ENCODE results near the gene SPON2.
"Not testable (repeated sequence)": the region's sequence is repeated elsewhere in the genome, so short reads cannot be mapped to it uniquely, and the experiment has no call there.

Gene SPON2

DNA sequence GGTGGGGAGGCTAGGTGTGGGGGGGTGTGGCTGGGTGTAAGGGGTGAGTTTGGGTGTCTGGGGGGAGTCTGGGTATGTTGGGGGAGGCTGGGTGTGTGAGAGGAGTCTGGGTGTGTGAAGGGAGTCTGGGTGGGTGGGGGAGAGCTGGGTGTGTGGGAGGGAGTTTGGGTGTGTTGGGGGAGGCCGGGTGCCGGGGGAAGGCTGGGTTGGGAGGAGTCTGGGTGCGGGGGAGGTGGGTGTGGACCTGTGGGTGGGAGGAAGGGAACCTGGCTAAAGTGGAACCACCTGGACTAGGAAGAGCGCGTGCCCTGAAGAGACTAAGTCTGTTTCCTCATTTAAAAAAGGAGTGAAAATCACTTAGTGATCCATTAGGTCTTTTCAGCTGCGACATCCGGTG, 18.3 kb downstream of the SPON2 start:
- no peak for FAIRE-seq
- no peak for DNase-seq (ENCODE audit: insufficient read length)
- no peak for TF ChIP-seq POLR2A (IDR thresholded peaks at IDR 0.05; ENCODE audit: low read depth, low read length)
- TF ChIP-seq POLR2AphosphoS5 (IDR thresholded peaks at IDR 0.05; ENCODE audit: low read depth, low read length): no peak

DNA sequence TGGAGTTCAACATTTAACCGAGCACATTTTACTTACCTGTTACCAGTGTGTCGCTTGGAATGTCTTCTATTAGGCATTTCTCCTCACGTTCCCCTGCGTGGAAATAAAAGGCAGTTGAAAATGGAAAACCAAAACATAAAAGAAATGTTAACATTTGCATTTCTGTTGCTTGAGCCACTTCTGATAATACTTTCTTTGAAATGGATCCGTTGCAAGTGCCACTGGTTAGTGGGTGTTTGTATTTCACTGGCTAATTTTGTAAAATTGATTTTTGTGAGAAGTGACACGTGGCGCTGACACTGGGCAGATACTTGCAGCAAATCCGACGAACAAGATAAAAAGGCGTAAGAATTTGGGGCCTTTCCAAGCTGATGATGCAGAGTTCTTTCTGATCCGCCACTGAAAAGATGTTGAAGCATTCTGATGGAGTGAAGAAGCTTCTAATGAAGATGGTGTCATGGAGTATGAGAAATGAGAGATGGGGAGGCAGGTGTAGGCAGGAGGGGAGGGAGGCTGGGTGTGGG, 18.8 kb downstream of the SPON2 start:
- FAIRE-seq: no peak
- TF ChIP-seq POLR2A (IDR thresholded peaks at IDR 0.05; ENCODE audit: low read depth, low read length) (no peak), POLR2AphosphoS5 (IDR thresholded peaks at IDR 0.05; ENCODE audit: low read depth, low read length) (no peak), TAF1 (IDR thresholded peaks at IDR 0.05; ENCODE audit: borderline replicate concordance, low read depth, low read length) (no peak)
- no peak for DNase-seq (ENCODE audit: insufficient read length)

DNA sequence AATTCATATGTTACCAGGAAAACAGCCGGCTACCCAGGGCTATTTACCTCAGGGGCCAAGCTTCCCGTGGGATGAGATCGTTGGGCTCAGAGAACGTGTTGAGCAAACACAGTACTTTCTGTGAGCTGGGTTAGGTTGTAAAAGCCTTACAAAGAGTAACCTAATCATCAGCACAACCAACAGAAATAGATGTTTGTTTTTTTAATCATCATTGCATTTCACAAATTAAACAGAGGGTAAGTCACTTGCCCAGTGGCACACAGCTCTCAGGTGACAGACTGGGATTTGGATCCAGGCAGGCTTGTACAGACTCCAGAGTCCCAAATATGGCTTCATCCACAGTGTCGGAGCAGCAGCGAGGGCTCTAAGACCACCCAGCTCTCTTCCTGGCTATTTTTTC, 20.1 kb downstream of the SPON2 start:
- TF ChIP-seq POLR2A (IDR thresholded peaks at IDR 0.05; ENCODE audit: low read depth, low read length) (no peak), TAF1 (IDR thresholded peaks at IDR 0.05; ENCODE audit: borderline replicate concordance, low read depth, low read length) (no peak), POLR2AphosphoS5 (IDR thresholded peaks at IDR 0.05; ENCODE audit: low read depth, low read length) (no peak)
- DNase-seq (ENCODE audit: insufficient read length) (no peak), FAIRE-seq (no peak)

DNA sequence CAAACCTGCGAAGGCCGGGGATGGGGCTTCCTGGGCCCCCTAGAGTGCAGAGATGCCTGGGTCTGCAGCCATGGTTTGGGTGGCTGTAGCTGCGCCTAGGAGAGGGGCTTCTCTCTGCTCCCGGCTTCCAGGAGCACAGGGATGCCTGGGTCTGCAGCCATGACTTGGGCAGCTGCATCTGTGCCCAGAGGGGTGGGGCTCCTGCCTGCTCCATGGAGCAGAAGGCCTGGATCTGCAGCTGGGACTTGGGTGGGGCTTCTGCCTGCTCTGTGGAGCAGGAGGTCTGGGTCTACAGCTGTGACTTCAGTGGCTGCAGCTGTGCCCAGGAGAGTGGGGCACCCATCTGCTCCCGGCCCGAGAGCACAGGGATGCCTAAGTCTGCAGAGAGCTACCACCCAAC, 20.8 kb downstream of the SPON2 start:
- FAIRE-seq (no peak), DNase-seq (ENCODE audit: insufficient read length) (no peak)
- TF ChIP-seq TAF1 (IDR thresholded peaks at IDR 0.05; ENCODE audit: borderline replicate concordance, low read depth, low read length) (no peak), POLR2A (IDR thresholded peaks at IDR 0.05; ENCODE audit: low read depth, low read length) (no peak), POLR2AphosphoS5 (IDR thresholded peaks at IDR 0.05; ENCODE audit: low read depth, low read length) (no peak)

DNA sequence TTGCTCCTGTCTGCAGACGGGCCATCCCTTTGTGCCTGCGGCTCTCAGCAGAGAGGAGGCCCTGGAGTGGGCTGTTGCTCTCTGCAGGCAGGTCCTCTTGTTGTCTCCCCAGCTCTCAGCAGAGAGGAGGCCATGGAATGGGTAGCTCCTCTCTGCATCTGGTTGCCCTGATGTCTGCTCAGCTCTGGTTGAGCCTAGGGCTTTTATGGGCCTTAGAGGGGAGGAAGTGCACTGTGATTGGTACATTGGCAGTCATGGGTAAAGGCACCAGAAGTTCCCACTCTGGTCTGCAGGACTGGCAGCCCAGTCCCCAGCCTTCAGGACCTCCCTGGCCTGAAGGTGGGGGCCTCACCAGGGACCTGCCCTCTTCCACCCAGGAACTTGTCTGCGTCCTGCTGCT, 21.5 kb downstream of the SPON2 start:
- DNase-seq (ENCODE audit: insufficient read length) (no peak), FAIRE-seq (no peak)
- no peak for TF ChIP-seq POLR2A (IDR thresholded peaks at IDR 0.05; ENCODE audit: low read depth, low read length)
- TF ChIP-seq POLR2AphosphoS5 (IDR thresholded peaks at IDR 0.05; ENCODE audit: low read depth, low read length): no peak
- no peak for TF ChIP-seq TAF1 (IDR thresholded peaks at IDR 0.05; ENCODE audit: borderline replicate concordance, low read depth, low read length)

DNA sequence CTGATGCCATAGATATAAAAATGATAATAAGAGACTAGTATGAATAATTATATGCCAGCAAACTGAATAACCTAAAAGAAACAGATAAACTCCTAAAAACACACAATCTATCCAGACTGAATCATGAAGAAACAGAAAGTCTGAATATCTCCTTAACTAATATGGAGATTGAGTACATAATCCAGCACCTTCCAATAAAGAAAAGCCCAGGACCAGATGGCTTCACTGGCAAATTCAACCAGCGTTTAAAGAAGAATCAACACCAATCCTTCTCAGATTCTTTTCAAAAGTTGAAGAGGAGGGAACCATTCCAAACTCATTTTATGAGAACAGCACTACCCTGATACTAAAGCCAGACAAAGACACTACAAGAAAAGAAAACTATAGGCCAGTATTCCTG, 32.5 kb downstream of the SPON2 start:
- TF ChIP-seq TAF1 (IDR thresholded peaks at IDR 0.05; ENCODE audit: borderline replicate concordance, low read depth, low read length) (no peak), POLR2AphosphoS5 (IDR thresholded peaks at IDR 0.05; ENCODE audit: low read depth, low read length) (no peak), POLR2A (IDR thresholded peaks at IDR 0.05; ENCODE audit: low read depth, low read length) (no peak)
- no peak for FAIRE-seq
- no peak for DNase-seq (ENCODE audit: insufficient read length)

DNA sequence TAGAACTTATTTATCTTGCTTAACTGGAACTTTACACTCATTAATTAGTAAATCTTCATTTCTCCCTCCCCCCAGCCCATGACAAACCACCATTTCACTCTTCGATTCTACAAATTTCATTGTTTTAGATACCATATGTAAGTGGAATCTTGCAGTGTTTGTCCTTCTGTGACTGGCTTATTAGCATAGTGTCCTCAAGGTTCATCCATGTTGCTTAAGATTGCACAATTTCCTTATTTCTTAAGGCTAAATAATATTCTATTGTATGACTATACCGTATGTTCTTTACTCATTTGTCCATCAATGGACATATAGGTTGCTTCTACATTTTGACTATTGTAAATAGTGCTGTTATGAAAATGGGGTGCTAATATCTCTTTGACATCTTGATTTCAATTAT, 34.5 kb downstream of the SPON2 start:
- DNase-seq (ENCODE audit: insufficient read length) (no peak), FAIRE-seq (no peak)
- TF ChIP-seq POLR2AphosphoS5 (IDR thresholded peaks at IDR 0.05; ENCODE audit: low read depth, low read length): no peak
- no peak for TF ChIP-seq TAF1 (IDR thresholded peaks at IDR 0.05; ENCODE audit: borderline replicate concordance, low read depth, low read length)
- no peak for TF ChIP-seq POLR2A (IDR thresholded peaks at IDR 0.05; ENCODE audit: low read depth, low read length)

DNA sequence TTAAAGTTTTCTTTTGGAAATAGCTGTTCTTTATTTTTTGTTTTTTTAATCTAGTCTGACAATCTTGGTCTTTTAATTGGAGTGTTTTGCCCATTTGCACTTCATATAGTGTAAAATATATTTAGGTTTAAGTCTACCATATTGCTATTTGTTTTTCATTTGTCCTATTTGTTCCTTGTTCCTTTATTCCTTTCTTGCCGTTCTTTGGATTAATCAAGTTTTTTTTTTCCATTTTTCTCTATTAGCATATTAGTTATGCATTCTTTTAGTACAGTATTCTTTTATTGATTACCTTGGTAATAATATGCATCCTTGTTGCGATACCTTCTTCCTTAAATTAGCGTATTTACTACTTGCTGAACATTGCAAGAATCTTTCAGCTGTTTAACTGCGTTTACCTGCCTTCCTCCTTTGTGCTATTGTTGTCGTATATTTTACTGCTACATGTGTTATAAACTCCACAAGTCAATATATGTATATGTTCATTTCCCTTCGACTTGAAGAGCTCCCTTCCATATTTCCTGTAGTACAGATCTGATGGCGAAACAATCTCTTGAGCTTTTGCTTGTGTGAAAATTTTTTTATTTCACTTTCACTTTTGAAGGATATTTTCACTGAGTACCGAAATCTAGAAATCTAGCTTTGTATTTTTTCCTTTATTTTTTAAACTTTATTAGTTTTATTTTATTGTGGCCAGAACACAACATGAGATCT, 35.2 kb downstream of the SPON2 start:
- FAIRE-seq: no peak
- no peak for DNase-seq (ENCODE audit: insufficient read length)
- TF ChIP-seq POLR2A (IDR thresholded peaks at IDR 0.05; ENCODE audit: low read depth, low read length): no peak
- TF ChIP-seq POLR2AphosphoS5 (IDR thresholded peaks at IDR 0.05; ENCODE audit: low read depth, low read length): no peak
- TF ChIP-seq TAF1 (IDR thresholded peaks at IDR 0.05; ENCODE audit: borderline replicate concordance, low read depth, low read length): no peak

DNA sequence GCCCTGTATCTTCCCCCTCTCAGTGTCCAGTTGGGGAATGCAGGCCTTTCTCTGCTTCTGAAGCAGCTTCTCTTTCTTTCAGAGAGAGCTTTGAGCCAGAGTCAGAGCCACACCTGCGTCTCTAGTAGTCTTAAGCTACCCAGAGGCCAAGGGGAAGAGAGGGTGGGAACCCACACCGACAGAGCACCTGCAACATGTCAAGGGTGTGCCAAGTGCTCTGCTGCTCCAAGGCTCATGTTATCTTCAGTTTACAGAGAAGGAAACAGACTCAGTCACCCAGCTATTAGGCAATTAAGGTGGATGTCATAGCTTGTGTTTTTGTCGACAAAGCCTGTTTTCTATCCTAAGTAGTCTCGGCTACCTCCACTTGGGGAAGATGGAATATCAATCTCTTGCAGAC, 36.3 kb downstream of the SPON2 start:
- DNase-seq (ENCODE audit: insufficient read length) (no peak), FAIRE-seq (no peak)
- TF ChIP-seq POLR2AphosphoS5 (IDR thresholded peaks at IDR 0.05; ENCODE audit: low read depth, low read length) (no peak), POLR2A (IDR thresholded peaks at IDR 0.05; ENCODE audit: low read depth, low read length) (no peak), TAF1 (IDR thresholded peaks at IDR 0.05; ENCODE audit: borderline replicate concordance, low read depth, low read length) (no peak)

DNA sequence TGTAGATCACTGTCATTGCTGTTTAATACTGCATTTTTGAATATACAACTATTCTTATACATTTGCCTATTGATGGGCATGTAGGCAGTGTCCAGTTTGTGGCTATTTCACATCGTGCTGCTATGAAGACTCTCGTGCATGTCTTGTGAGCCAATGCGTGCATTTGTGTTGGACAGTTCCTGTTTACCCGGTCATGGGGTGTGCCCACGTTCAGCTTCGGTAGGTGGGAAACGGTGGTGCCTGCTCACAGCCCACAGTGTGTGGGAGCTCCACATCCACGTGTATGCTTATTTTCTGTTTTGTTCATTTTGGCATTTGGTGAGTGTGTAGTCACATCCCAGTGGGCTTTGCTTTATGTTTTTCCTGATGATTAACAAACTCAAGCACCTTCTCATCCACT, 39.4 kb downstream of the SPON2 start:
- FAIRE-seq (no peak), DNase-seq (ENCODE audit: insufficient read length) (no peak)
- TF ChIP-seq POLR2A (IDR thresholded peaks at IDR 0.05; ENCODE audit: low read depth, low read length) (no peak), POLR2AphosphoS5 (IDR thresholded peaks at IDR 0.05; ENCODE audit: low read depth, low read length) (no peak), TAF1 (IDR thresholded peaks at IDR 0.05; ENCODE audit: borderline replicate concordance, low read depth, low read length) (no peak)

DNA sequence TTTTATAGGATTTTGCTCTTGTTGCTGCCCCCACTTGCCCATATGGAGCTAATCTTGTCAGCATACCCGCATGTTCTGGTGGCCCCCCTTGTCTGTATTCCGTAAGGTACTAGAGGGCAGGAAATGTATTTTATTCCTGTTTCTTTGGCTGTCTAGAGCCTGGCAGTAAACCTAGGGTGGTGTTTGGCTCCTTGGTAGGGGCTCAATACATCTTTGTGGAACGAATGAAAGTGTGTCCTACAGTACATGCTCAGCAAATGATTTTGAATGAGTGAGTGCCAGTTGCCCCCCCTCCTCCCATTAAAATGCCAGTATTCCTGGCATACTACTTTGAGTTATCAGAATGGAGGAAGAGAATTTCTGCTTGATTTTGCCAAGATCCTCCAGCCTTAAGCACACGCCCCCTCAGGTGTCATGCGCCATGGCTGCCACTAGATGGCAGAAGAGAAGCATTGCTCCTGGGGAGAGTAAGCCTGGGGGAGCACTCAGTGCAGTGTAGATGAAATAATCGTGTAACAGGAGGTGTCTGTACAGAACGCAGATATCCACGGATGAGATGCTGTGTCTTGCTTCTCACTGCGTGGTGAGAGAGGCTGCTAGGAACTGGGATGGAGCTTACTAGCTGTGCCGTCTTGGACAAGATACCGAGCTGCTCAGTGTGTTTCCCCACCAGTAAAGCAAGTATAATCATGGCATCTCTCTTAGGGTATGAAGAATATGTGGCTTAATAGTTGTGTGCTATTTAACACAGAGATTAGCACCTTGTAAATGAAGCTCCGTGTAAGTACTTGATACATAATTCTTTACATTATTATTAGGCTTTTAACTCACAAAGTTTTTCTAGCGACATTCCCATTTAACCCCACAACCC, 41.8 kb downstream of the SPON2 start:
- TF ChIP-seq POLR2A (IDR thresholded peaks at IDR 0.05; ENCODE audit: low read depth, low read length) (no peak), TAF1 (IDR thresholded peaks at IDR 0.05; ENCODE audit: borderline replicate concordance, low read depth, low read length) (no peak), POLR2AphosphoS5 (IDR thresholded peaks at IDR 0.05; ENCODE audit: low read depth, low read length) (no peak)
- DNase-seq (ENCODE audit: insufficient read length) (no peak), FAIRE-seq (peak; percentile 98)

DNA sequence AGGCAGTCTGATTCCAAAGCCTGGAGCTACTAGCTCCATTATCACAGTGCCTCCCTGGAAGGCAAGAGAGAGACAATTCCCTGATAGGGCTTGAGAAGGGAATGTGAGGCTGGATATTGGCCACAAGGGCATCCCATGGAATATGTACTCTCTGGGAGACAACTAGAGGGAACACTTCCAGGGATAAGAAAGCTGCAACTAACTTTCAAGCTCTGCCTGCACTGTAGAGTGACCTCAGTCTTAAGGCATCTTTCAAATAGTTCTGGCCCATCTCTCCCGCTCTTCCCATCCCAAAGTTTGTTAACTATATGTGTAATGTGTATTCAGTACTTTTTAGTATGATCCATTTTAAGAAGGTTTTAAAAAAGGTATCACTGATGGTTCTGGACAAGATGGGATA, 45.9 kb downstream of the SPON2 start:
- DNase-seq (ENCODE audit: insufficient read length): no peak
- FAIRE-seq: no peak
- TF ChIP-seq POLR2AphosphoS5 (IDR thresholded peaks at IDR 0.05; ENCODE audit: low read depth, low read length) (no peak), POLR2A (IDR thresholded peaks at IDR 0.05; ENCODE audit: low read depth, low read length) (no peak), TAF1 (IDR thresholded peaks at IDR 0.05; ENCODE audit: borderline replicate concordance, low read depth, low read length) (no peak)

DNA sequence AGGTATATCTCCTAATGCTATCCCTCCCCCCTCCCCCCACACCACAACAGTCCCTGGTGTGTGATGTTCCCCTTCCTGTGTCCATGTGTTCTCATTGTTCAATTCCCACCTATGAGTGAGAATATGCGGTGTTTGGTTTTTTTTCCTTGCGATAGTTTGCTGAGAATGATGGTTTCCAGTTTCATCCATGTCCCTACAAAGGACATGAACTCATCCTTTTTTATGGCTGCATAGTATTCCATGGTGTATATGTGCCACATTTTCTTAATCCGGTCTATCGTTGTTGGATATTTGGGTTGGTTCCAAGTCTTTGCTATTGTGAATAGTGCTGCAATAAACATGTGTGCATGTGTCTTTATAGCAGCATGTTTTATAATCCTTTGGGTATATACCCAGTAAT, 46.9 kb downstream of the SPON2 start:
- not testable (repeated sequence) for DNase-seq (ENCODE audit: insufficient read length); FAIRE-seq

Data from GM12892 (cell line).